ENCODE data around the gene POLR2F.

DNA sequence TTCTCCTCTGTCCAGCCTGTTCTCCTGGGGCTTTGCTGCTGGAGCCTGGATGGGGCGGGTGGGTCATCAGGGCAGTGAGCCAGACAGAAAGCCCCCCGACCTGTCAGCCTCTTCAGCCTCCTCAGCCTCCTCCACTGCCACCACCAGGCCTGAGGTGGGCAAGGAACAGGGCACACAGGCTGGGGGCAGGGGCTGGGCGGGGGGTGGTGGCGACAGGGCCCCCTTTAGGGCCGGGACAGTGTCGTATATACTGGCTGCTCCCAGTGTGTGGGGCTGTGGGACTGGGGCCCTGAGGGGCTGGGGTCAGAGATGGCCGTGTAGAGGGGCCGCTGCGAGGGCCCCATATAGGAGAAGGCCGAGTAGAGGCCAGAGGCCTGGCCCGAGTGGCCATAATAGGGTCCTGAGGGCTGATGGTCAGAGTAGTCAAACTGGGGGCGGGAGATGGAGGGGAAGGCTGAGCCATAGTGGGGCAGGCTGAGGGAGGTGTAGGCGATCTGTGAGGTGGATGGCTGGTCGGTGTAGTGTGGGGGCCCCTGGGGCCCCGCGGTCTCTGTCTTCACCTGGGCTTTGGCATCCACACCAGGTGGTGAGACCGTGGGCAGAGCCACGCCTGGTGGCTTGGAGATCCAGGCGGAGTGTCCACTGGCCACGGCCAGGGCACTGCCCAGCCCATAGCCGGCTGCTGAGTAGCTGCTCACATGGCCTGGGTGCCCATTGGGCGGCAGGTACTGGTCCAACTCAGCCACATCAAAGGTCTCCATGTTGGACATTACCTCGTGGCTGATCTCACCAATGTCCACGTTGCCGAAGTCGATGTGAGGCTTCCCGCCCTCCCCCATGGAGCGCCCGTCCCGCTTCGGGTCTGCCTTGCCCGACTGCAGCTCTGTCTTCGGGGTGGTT is 20.0 kb downstream of the POLR2F start:
- TF ChIP-seq, protein P1, sequence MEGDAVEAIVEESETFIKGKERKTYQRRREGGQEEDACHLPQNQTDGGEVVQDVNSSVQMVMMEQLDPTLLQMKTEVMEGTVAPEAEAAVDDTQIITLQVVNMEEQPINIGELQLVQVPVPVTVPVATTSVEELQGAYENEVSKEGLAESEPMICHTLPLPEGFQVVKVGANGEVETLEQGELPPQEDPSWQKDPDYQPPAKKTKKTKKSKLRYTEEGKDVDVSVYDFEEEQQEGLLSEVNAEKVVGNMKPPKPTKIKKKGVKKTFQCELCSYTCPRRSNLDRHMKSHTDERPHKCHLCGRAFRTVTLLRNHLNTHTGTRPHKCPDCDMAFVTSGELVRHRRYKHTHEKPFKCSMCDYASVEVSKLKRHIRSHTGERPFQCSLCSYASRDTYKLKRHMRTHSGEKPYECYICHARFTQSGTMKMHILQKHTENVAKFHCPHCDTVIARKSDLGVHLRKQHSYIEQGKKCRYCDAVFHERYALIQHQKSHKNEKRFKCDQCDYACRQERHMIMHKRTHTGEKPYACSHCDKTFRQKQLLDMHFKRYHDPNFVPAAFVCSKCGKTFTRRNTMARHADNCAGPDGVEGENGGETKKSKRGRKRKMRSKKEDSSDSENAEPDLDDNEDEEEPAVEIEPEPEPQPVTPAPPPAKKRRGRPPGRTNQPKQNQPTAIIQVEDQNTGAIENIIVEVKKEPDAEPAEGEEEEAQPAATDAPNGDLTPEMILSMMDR (IDR thresholded peaks at IDR 0.05), result no peak
- TF ChIP-seq POLR2A (IDR thresholded peaks at IDR 0.05), result no peak

All from esophagus squamous epithelium (tissue), 4 donors.